Activated gamma-delta T cell treated with anti-CD3 and anti-CD28 coated beads, Interleukin-2, amount 50 U/mL, for 16 hours (primary cell): Measurements from ENCODE around the gene RAB44.

Experiments
- DNase-seq: peaks from one replicate; pipeline ENCODE4 v3.0.0-alpha.2; 2020; ENCODE audit warnings: low read depth

Gene RAB44

DNA sequence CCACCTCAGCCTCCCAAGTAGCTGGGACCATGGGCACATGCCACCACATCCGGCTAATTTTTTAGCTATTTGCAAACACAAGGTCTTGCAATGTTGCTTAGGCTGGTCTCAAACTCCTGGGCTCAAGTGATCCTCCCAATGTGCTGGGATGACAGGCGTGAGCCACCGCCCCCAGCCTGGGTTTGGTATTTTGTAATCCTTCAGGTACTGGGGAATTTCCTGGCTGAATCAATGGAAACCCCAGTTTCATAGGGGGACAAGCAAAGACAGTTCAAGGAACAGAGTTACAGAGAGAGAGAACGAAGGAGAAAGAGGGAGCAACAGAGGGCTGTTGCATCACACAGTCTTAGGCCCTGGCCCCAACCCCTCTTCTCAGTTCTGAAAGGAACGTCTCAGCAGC lies 35.7 kb downstream of the RAB44 start:
- no peak for DNase-seq

DNA sequence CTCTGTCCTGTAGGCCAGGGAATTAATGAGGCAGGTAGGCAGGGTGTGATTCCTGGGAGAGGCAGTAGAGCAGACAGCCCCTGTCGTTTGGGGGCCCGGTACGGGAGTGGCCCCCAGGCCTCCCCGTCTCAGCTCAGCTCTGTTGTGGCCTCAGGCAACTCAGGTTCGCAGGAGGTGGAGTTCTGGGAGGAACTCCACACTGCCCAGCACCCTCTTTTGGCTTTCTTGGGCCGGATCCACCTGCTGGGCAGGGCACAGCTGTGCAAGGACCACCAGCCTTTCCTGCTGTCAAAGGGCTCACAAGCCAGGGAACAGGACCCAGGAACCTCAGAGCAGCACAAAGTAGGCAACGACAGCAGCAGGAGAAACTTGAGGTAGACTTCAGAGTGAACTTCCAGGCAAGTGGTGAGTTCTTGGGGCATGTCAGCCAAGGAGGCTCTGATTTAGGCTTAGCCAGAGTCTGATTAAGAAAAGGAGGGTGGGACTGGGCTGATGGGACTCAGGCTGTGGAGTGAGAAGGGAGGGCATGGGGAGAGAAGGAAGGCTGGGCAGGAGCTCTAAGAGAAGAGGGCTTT lies 36.9 kb downstream of the RAB44 start:
- no peak for DNase-seq

GRCh38 chr6:36735110-36736071 lies 37.8 kb downstream of the RAB44 start:
- DNase-seq = no peak

DNA sequence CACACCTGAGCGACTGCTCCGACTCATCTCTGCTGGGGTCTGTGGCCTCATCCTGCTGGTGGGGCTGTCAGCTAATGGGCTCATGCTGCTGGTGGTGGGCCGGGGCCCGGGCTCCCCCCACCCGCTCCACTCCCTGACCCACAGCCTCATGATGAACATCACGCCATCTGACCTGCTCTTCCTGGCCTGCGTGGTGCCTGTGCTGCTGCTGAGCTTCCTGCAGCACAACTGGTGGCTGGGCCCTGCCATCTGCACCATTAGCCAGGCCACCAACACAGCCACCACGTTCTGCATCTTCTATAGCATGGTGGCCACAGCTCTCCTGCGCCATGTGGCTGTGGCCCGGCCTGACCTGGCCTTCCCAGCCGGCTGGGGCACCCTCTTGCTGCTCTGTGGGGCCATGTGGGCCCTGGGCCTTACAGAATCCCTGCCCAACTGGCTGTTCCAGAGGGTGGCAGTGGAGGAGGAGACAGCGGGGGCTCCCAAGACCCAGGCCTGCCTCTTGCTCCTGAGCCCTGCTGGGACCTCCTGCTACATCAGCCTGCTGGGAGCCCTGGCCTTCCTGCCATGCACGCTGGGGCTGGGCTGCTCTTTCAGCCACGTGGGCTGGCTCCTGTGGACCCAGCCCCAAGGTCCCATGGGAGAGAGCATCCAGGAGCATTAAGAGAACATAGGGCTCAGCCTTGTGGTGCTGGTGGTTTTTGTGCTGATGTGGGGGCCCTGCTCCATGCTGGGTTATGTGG lies 39.6 kb downstream of the RAB44 start:
- no peak for DNase-seq

DNA sequence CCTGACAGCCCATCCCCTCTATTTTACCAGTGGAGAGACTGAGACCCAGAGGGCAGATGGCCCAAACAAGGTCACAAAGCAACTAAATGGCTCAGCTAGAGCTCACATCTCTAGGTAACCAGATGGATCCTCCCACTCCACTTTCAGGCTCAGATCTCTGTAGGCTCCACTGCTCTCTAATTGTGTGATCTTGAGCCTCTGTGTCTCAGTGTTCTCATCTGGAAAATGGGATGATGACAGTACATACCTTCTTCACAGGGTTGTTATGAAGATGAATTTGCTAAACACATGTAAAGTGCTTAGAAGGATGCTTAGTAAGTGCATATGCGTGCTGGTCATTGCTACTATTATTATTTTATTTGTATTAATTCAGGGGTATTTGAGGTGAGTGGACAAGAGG lies 40.5 kb downstream of the RAB44 start:
- DNase-seq = no peak

DNA sequence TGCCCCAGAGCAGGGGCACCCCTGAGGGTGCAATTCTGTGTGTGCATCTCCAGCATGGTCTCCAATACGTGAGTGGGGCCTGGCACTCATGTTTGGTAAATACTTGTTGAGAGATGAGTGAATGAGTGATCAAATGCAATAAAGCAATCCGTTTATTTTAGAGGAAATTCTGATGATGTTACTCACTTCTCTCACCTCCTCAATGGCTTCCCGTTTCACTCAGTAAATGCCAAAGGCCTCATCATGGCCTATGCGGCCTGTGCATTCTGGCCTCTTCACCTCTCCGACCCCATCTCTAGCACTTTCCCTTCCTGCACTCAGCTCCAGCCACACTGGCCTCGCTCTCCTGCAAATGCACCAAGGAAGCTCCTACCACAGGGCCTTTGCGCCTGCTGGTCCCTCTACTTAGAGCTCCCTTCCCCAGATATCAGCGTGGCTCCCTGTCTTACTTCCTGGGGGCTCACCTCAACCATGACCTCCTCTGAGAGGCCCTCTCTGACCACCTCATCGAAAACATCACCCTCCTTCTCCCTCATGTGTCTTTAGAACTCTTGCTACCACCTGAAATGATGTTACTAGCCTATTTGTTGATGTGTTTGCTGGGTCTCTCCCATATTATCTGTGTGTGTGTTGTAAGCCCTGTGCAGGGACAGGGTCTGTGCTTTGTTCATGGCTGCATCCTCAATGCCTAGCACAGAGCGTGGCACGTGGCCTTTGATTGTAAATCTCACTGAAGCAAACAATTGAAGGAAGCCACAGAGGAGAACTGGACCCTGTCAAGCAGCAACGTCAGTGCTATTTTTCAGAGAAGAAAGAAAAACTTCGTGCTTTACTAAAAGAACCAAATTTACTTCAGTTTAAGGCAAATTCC lies 42.6 kb downstream of the RAB44 start:
- no peak for DNase-seq

DNA sequence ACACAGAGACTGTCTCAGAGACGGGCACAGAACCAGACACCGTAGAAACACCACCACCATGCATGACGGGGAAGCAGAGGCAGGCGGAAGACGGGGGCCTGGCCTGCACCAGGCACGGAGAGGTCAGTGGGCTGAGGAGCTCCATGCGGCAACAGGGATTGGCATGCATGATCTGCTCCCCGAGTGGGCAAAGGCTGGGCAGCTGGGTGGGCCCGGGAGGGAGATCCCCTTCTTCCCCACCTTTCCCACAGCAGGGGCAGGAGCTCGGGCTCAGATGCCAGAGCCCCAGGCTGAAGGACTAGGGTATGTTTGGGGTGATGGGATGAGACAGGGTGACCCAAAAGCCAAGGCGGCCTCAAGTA lies 43.2 kb downstream of the RAB44 start:
- DNase-seq = no peak

GRCh38 chr6:36742146-36742545 lies 44.5 kb downstream of the RAB44 start:
- DNase-seq = no peak

DNA sequence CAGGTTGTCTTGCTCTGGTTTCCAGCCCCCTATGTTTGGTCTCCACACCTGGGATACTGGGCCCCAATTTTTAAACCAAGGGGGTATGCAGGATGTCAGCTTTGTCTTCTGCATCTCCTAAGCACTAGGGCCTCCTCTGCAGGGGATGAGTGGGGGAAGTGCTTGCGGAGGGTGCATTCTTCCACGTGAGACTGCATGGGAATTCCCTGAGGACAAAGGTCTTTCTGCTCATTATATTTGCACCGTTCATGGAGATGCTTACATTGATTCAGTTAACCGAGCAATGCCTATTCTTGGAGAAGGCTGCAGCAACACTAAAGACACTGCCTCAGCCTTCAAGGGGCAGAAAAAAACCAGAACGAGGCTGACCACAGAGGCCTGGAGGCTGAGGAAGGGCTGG lies 45.4 kb downstream of the RAB44 start:
- DNase-seq = no peak

DNA sequence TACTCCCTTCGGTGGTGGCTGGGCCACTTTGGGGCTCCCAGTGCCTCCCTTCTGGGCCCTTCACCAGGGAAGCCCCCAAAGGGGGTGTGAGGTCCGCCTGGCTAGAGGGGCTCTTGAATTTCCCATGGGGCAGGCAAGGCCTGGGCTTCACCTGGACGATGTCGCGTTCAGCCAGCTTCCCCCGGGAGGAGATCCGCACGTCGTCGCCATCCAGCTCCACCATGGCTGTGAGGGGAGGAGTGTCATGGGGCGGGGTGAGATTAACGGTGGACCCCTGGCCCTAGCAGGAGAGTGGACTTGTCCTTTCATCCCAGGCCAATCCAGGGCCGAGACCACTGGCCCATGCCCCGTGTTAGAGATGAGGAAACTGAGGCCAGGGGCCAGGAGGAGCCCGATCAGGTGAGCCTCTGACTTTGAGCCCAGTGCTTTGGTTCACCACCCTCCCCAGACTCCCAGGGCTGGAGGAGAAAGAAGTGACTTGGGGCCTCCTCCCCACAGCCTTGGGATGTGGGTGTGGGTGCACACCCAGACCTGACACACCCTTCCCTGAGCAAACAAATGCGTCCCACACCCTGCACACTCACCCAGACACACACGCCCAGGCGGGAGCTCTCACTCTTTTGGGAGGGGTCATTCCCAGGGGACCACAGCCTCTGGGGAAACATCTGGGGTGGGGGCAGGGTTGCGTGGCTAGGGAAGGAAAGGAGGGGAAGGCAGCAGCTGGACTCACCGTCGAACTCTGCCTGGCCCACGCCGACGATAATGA lies 46.1 kb downstream of the RAB44 start:
- DNase-seq = no peak

DNA sequence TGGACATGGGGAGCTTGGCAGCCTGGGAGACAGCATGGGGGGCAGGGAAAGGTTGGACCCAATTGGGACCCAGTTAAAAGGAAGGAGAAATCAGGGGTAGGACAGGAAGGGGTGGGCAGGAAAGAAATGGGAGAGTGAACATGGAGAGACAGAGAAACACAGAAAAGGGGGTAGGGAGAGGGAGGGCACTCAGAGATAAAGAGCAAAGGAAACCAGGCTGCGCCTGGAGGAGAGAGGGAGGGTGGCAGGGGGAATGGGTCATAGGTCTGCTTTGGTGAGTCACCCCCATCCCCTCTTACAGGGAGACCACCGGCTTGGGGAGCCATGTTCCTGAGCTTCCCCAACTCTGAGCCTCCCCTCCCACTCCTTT lies 46.7 kb downstream of the RAB44 start:
- no peak for DNase-seq

DNA sequence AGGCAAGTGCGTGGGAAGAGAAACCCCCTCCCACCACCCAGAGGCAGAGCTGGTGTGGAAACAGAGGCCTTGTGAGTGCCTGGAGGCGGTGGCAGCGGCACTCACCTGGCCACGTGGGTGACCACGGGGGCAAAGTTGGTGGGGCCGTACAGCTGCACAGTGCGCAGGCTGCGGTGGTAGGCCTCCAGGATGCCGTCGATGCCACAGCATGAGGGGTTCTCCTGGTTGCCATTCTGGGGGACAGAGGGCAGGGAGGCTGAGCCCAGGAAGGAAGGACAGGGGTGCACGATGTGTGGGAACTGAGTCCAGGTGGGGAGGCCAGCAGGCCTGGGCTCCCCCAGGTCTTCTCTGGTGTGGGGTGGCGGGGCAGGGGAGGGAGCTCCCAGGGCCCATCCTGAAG lies 47.7 kb downstream of the RAB44 start:
- no peak for DNase-seq

- no peak for DNase-seq
Observed at GRCh38 chr6:36745836-36746235, 48.2 kb downstream of the RAB44 start.

- no peak for DNase-seq
Observed at GRCh38 chr6:36746251-36746650, 48.6 kb downstream of the RAB44 start.

DNA sequence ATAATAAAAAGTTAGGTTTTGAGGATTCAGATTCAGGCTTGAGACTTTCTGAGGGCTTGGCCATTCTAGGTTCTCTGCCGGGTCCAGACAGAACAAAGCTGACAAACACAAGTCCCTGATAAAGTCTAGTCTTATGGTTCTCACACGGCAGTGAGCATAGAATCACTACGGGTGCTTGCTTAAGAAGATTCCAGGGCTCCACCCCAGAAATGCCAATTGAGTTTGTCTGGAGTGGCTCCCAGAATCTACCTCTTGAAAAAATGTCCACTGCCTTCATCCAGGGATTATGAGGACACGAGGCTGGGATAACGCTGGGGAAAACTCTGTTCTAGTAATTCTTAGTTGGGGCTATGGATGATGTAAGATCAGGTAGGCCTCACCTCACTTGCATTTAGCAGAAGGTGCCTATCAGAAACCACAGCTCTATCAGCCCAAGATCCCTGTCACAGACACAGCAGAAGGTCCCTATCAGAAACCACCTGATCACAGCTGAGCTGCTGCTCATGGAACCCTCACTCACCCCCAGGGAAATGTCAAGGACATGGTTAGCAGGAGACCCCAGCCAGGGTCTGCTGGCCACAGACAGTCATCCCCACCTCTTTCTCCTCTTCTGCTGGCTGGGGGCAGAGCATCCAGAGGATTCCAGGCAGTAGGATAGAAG lies 52.3 kb downstream of the RAB44 start:
- no peak for DNase-seq

DNA sequence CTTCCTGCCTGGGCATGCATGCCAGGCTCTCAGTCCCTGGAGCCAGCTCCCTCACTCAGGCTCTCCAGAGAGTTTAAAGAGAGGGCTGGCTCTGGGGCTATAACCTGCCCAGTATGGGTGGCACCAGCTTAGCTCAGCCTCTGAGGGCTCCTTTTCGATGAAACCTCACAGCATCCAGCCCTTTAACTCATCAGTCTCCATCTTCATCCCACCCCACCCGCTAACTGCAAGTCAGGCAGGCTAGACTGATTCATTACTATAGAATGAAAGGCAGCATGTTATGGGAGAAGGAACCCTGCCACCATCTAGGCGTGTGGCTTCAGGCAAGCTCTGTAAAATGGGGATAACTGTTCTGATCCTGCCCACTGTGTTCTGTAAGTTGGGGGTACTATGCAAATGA lies 53.5 kb downstream of the RAB44 start:
- no peak for DNase-seq

DNA sequence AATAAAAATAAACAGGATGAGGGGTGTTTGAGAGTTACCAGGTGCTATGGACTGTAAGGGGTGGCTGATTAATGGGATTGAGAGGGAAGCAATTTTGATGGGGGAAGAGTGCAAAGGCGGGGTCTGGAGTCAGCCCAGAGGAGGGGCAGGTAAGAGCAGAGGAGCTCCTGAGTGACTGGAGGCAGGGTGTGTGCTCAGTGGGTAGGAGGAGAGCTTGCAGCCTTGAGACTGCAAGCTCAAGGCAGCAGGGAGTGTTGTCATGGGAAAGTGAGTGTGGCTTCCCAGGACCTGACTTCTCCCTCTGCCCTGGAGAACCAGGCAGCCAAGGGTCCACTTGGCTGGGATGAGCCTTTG lies 54.2 kb downstream of the RAB44 start:
- no peak for DNase-seq

- no peak for DNase-seq
Observed at GRCh38 chr6:36752187-36752885, 54.7 kb downstream of the RAB44 start.

DNA sequence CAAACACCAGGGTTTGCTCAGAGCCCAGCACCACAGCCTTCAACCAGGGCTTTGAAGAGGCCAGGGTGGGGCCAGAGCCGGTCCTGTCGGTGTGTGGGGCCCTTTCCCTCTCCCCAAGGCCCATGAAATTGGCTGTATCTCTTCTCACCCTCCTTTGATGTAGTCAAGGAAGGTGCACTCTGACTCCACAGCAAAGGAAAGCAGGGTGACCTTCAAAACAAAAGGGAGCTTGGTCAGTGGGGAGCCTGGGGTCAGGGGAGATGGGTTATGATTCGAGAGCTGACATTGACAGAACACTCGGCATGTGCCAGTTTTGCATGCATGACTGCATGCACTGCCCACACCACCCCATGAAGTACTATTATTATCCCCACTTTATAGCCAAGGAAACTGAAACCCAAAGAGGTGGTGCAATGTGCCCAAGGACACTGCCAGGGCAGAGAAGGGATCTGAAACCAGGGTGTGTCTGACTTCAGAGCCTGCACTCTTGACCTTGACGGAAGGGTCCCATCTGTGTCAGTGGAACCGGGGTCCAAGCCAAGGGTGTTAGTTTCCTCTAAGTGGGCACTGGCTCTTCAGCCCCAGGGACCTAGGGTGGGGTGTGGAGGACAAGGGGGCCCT lies 55.4 kb downstream of the RAB44 start:
- no peak for DNase-seq
